ENCODE data around the gene CSNK1G3. TPM values are rescaled to one million over a fixed set of nuclear protein-coding genes. Genes with fewer than 3 reads are reported as not detected.

CSNK1G3 gene
- polyA plus RNA-seq, 1 donor (not counting 4 experiments of a cell fraction or from before 2014, with no cell fraction given), result 34.0 TPM

GRCh38 chr5:123502120-123502519 is 9.9 kb upstream of the CSNK1G3 start:
- Histone ChIP-seq H3K4me2 (ENCODE audit: control insufficient read depth, extremely low read depth, insufficient read depth, low read depth, low read length) (no peak overlapping the region), H3K36me3 (ENCODE audit: control insufficient read depth in 2 of 2, extremely low read depth in 1 of 2, insufficient read depth in 2 of 2, low read length in 2 of 2) (no peaks in the 10 kb centered on the region), H4K20me1 (ENCODE audit: control insufficient read depth, extremely low read depth, insufficient read depth, low read length) (no peaks in the 10 kb centered on the region), H3K4me1 (ENCODE audit: control insufficient read depth, extremely low read depth, insufficient read depth, low read length) (peaks cover 4% of the 10 kb centered on the region), H3K27ac (ENCODE audit: control insufficient read depth, insufficient read depth, low read length) (no peak overlapping the region), H3K9me3 (ENCODE audit: control insufficient read depth, low read depth, low read length) (no peaks in the 10 kb centered on the region), H3K9ac (ENCODE audit: control insufficient read depth, extremely low read depth, insufficient read depth, low read length) (no peak overlapping the region), H3K9me1 (ENCODE audit: control insufficient read depth, extremely low read depth, insufficient read depth, low read length) (no peaks in the 10 kb centered on the region), H2AFZ (ENCODE audit: control insufficient read depth, low read length) (no peak overlapping the region), H3K4me3 (ENCODE audit: control insufficient read depth in 2 of 3, extremely low read depth in 1 of 3, insufficient read depth in 2 of 3, low read depth in 1 of 3, low read length in 3 of 3) (no peak overlapping the region), H3K27me3 (ENCODE audit: control insufficient read depth, extremely low read depth, insufficient read depth, low read length) (no peaks in the 10 kb centered on the region), H3K79me2 (ENCODE audit: control insufficient read depth, insufficient read depth, low read length) (no peaks in the 10 kb centered on the region)
- TF ChIP-seq CTCF (optimal IDR thresholded peaks at IDR 0.05 in 1 of 3, IDR thresholded peaks at IDR 0.05 in 1 of 3, conservative IDR thresholded peaks at IDR 0.05 in 1 of 3; ENCODE audit: extremely low read depth in 1 of 3, insufficient read depth in 2 of 3, low read length in 3 of 3) (no peak), EZH2 (IDR thresholded peaks at IDR 0.05; ENCODE audit: low read length) (no peak)
- DNase-seq (ENCODE audit: low read depth, low spot score), result no peak
- FAIRE-seq, result no peak
- dilution Hi-C loops (cut with MboI; ENCODE audit: extremely low pct_ligation_motif_present, low sequenced_read_pairs), result no loop called here

GRCh38 chr5:123503299-123503698 is 8.7 kb upstream of the CSNK1G3 start:
- Histone ChIP-seq H3K4me1 (ENCODE audit: control insufficient read depth, extremely low read depth, insufficient read depth, low read length) (peaks cover 4% of the 10 kb centered on the region), H3K79me2 (ENCODE audit: control insufficient read depth, insufficient read depth, low read length) (no peaks in the 10 kb centered on the region), H3K4me2 (ENCODE audit: control insufficient read depth, extremely low read depth, insufficient read depth, low read depth, low read length) (no peak overlapping the region), H3K36me3 (ENCODE audit: control insufficient read depth in 2 of 2, extremely low read depth in 1 of 2, insufficient read depth in 2 of 2, low read length in 2 of 2) (no peaks in the 10 kb centered on the region), H4K20me1 (ENCODE audit: control insufficient read depth, extremely low read depth, insufficient read depth, low read length) (no peaks in the 10 kb centered on the region), H3K9me1 (ENCODE audit: control insufficient read depth, extremely low read depth, insufficient read depth, low read length) (no peaks in the 10 kb centered on the region), H3K9me3 (ENCODE audit: control insufficient read depth, low read depth, low read length) (no peaks in the 10 kb centered on the region), H3K9ac (ENCODE audit: control insufficient read depth, extremely low read depth, insufficient read depth, low read length) (no peak overlapping the region), H2AFZ (ENCODE audit: control insufficient read depth, low read length) (peak overlapping the region; percentile 36), H3K4me3 (ENCODE audit: control insufficient read depth in 2 of 3, extremely low read depth in 1 of 3, insufficient read depth in 2 of 3, low read depth in 1 of 3, low read length in 3 of 3) (no peak overlapping the region), H3K27me3 (ENCODE audit: control insufficient read depth, extremely low read depth, insufficient read depth, low read length) (no peaks in the 10 kb centered on the region), H3K27ac (ENCODE audit: control insufficient read depth, insufficient read depth, low read length) (no peak overlapping the region)
- dilution Hi-C loops (cut with MboI; ENCODE audit: extremely low pct_ligation_motif_present, low sequenced_read_pairs), result no loop called here
- no peak for FAIRE-seq
- no peak for TF ChIP-seq CTCF (optimal IDR thresholded peaks at IDR 0.05 in 1 of 3, IDR thresholded peaks at IDR 0.05 in 1 of 3, conservative IDR thresholded peaks at IDR 0.05 in 1 of 3; ENCODE audit: extremely low read depth in 1 of 3, insufficient read depth in 2 of 3, low read length in 3 of 3)
- TF ChIP-seq EZH2 (IDR thresholded peaks at IDR 0.05; ENCODE audit: low read length), result no peak
- DNase-seq (ENCODE audit: low read depth, low spot score), result no peak

Data from keratinocyte (primary cell).